NCI-H1417 (cell line): ENCODE measurements around the gene CRYBG2.
A peak's percentile ranks its signal among the peaks of the same experiment; 100 is the strongest.
"Not testable (repeated sequence)": the region's sequence is repeated elsewhere in the genome, so short reads cannot be mapped to it uniquely, and the experiment has no call there.

Source experiments
- DNase-seq, 3 experiments: peaks; one replicate each; lab custom pipeline; 2025; lab: John Stamatoyannopoulos, UW

CRYBG2 gene

GRCh38 chr1:26350701-26351589 lies 3.0 kb downstream of the CRYBG2 start:
- DNase-seq: no peak

- no peak for DNase-seq
Observed at GRCh38 chr1:26350343-26350700, 3.6 kb downstream of the CRYBG2 start.

- no peak for DNase-seq
Observed at GRCh38 chr1:26349877-26350244, 4.1 kb downstream of the CRYBG2 start.

- no peak for DNase-seq
Observed at GRCh38 chr1:26349188-26349876, 4.6 kb downstream of the CRYBG2 start.

- DNase-seq: no peak
Observed at GRCh38 chr1:26346274-26347033, 7.5 kb downstream of the CRYBG2 start.

GRCh38 chr1:26345718-26346117 lies 8.2 kb downstream of the CRYBG2 start:
- no peak for DNase-seq

- no peak for DNase-seq
Observed at GRCh38 chr1:26344147-26344920, 9.6 kb downstream of the CRYBG2 start.

- no peak for DNase-seq
Observed at GRCh38 chr1:26340047-26340481, 13.9 kb downstream of the CRYBG2 start.

- DNase-seq: no peak
Observed at GRCh38 chr1:26338670-26339069, 15.3 kb downstream of the CRYBG2 start.

- DNase-seq: no peak
Observed at GRCh38 chr1:26337625-26338024, 16.3 kb downstream of the CRYBG2 start.

GRCh38 chr1:26337206-26337535 lies 16.8 kb downstream of the CRYBG2 start:
- DNase-seq: no peak

GRCh38 chr1:26336477-26337205 lies 17.3 kb downstream of the CRYBG2 start:
- DNase-seq: peak; percentile 88 to 89 (median 89)

GRCh38 chr1:26335774-26336476 lies 18.0 kb downstream of the CRYBG2 start:
- peak in 2 of 3 experiments; percentile 38 to 83 for DNase-seq

GRCh38 chr1:26333312-26333711 lies 20.6 kb downstream of the CRYBG2 start:
- DNase-seq: not testable (repeated sequence)

- peak in 1 of 3 experiments; percentile 9 for DNase-seq
Observed at GRCh38 chr1:26330276-26330675, 23.7 kb downstream of the CRYBG2 start.

- not testable (repeated sequence) for DNase-seq
Observed at GRCh38 chr1:26329380-26329779, 24.6 kb downstream of the CRYBG2 start.

- peak in 2 of 3 experiments; percentile 16 to 50 for DNase-seq
Observed at GRCh38 chr1:26328597-26328996, 25.3 kb downstream of the CRYBG2 start.

- DNase-seq: peak in 2 of 3 experiments; percentile 89 to 94
Observed at GRCh38 chr1:26327956-26328362, 26.0 kb downstream of the CRYBG2 start.

- no peak for DNase-seq
Observed at GRCh38 chr1:26324550-26324949, 29.4 kb downstream of the CRYBG2 start.

GRCh38 chr1:26323382-26323781 lies 30.5 kb downstream of the CRYBG2 start:
- no peak for DNase-seq

- no peak for DNase-seq
Observed at GRCh38 chr1:26322042-26322331, 31.9 kb downstream of the CRYBG2 start.
